Adipocyte (in vitro differentiated cells): ENCODE measurements around the gene DNAAF8.

ENCODE experiments used
- DNase-seq: peaks from one replicate; pipeline ENCODE4 v3.0.0-alpha.2; 2015; ENCODE audit warnings: low read depth
- H3K27me3 ChIP-seq: replicated peaks from 2 replicates; pipeline ENCODE4 v1.7.0; 2013; ENCODE audit warnings: mild to moderate bottlenecking, low read length, moderate library complexity; ENCODE audit not compliant: control insufficient read depth, insufficient read depth
- H3K36me3 ChIP-seq: 2 replicates; pipeline ENCODE4 v1.7.0; 2013; ENCODE audit warnings: low read length, mild to moderate bottlenecking, moderate library complexity; ENCODE audit not compliant: control insufficient read depth, insufficient read depth, severe bottlenecking
- H3K4me1 ChIP-seq: 2 replicates; pipeline ENCODE4 v1.7.0; 2013; ENCODE audit warnings: mild to moderate bottlenecking, low read length, moderate library complexity; ENCODE audit not compliant: control insufficient read depth, insufficient read depth
- H3K4me3 ChIP-seq: 2 replicates; pipeline ENCODE4 v1.7.0; 2013; ENCODE audit warnings: mild to moderate bottlenecking, low read length, moderate library complexity
- H3K9ac ChIP-seq: 2 replicates; pipeline ENCODE4 v1.7.0; 2013; ENCODE audit warnings: mild to moderate bottlenecking, low read length, moderate library complexity
- H3K9me3 ChIP-seq: 2 replicates; pipeline ENCODE4 v1.7.0; 2013; ENCODE audit warnings: mild to moderate bottlenecking, low read length, moderate library complexity; ENCODE audit not compliant: control insufficient read depth

Gene DNAAF8

DNA sequence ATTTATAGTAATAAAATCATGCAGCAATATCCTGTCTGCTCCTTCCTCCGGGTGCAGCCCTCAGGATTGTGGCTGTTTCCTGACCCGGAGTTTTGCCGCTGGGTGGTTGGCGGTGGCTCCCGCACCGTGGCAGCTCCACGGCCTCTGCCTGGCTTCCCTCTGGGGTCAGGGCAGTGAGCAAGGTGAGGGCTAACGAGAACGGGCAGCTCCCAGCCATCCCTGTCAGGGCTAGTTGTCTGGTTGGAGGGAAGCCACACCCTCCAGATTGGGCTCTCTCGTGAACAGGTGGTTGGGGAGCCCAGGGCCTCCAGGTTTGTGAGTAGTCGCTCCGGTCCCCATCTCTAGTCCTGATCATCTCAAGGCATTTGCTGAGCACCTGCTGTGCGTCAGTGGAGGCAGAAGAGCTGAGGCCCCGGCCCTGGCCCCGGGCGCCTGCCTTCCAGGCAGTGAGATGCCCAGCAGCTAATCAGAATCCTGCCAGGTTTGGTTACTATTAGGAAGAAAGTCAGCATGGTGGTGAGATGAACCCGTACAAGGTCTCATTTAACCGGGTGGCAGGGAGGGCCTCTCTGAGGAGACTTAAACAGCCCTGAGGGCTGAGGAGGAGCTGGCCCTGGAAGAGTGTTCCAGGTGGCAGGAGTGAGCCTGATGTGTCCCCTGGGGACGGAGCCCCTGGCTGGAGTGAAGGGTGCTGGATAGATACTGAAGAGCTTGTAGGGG is 43.2 kb upstream of the DNAAF8 start:
- Histone ChIP-seq H3K4me1 (peaks cover 25% of the 10 kb centered on the region), H3K9me3 (no peaks in the 10 kb centered on the region), H3K27me3 (no peaks in the 10 kb centered on the region), H3K9ac (no peak overlapping the region), H3K4me3 (no peak overlapping the region), H3K36me3 (peaks cover 25% of the 10 kb centered on the region)
- no peak for DNase-seq

DNA sequence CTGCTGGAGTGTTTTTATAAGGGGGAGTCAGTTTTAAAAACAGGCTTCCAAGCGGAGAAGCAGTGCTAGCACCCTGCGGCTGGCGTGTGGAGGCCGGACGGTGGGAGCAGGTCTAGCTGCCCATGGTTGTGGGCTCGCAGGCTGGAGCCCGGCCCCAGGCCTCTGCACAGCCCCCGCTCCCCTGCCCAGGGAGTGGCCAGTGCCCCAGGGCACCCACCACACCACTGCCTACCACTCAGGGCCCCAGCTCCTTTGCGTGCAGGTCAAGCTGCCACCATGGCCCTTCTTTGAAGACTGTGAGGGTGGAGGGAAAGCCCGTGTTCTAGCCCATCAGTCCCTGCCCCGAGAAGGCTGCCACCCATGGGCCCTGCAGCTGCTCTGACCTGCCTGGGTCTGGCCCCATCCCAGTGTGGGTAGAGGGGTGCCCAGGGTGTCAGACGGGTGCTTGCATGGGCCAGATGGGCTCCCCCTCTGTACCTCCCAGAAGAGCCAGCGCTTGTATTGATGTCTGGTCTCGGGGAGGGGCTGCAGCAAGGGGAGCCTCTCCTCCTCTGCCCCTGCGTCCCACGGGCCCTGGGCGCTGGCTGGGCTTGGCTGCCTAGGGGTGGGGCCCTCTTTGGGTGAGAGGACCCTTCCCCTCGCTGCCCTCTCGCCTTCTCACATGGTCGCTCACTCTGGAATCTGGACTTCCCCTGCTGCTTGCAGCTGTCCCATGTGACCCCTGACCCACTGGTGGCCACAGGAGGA is 42.5 kb upstream of the DNAAF8 start:
- no peak for DNase-seq
- Histone ChIP-seq H3K27me3 (no peaks in the 10 kb centered on the region), H3K4me1 (peaks cover 26% of the 10 kb centered on the region), H3K9ac (no peak overlapping the region), H3K4me3 (no peak overlapping the region), H3K36me3 (peaks cover 29% of the 10 kb centered on the region), H3K9me3 (no peaks in the 10 kb centered on the region)

GRCh38 chr16:4692460-4693295 is 41.7 kb upstream of the DNAAF8 start:
- H3K4me3 ChIP-seq: peak overlapping the region; percentile 91
- peaks cover 27% of the 10 kb centered on the region for H3K36me3 ChIP-seq
- peaks cover 26% of the 10 kb centered on the region for H3K4me1 ChIP-seq
- no peaks in the 10 kb centered on the region for H3K9me3 ChIP-seq
- H3K9ac ChIP-seq: peak overlapping the region; percentile 76
- H3K27me3 ChIP-seq: no peaks in the 10 kb centered on the region
- no peak for DNase-seq

GRCh38 chr16:4693296-4693955 is 40.9 kb upstream of the DNAAF8 start, which contains the start of gene NUDT16L1:
Gene NUDT16L1, plus strand, starts transcription at chr16:4693562. Its CDS starts 165 bp downstream, at chr16:4693727.
- H3K36me3 ChIP-seq: peaks cover 33% of the 10 kb centered on the region
- peak within 1 kb of the TSS; percentile 91 for H3K4me3 ChIP-seq
- DNase-seq: peak; percentile 99
- no peaks in the 10 kb centered on the region for H3K27me3 ChIP-seq
- peaks cover 26% of the 10 kb centered on the region for H3K4me1 ChIP-seq
- H3K9ac ChIP-seq: peak within 1 kb of the TSS; percentile 92
- no peaks in the 10 kb centered on the region for H3K9me3 ChIP-seq

DNA sequence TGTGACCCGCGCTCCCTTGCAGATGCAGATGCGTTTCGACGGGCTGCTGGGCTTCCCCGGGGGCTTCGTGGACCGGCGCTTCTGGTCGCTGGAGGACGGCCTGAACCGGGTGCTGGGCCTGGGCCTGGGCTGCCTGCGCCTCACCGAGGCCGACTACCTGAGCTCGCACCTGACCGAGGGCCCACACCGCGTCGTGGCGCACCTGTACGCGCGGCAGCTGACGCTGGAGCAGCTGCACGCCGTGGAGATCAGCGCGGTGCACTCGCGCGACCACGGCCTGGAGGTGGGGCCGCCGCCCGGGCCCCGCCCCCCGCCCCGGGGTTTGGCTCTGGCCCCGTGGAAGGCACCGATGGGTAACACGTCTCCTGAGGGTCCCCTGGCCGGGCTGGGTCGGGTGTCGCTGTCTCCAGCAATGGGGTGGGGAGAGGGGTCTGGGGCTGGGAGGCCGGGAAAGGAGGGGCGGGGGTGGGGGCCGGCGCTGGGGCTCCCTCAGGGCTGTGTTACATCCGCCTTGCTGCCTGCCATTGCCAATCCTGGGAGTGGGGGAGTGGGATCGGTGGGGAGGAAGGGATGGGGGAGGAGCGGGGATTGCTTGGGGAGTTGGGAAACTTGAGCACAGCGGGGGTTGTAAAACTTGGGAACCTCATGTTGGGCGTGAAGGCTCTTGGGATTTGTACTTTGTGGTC is 40.2 kb upstream of the DNAAF8 start:
- peak overlapping the region; percentile 92 for H3K9ac ChIP-seq
- H3K27me3 ChIP-seq: no peaks in the 10 kb centered on the region
- no peaks in the 10 kb centered on the region for H3K9me3 ChIP-seq
- peak; percentile 69 for DNase-seq
- peaks cover 33% of the 10 kb centered on the region for H3K36me3 ChIP-seq
- H3K4me1 ChIP-seq: peaks cover 26% of the 10 kb centered on the region
- peak overlapping the region; percentile 91 for H3K4me3 ChIP-seq

- H3K4me1 ChIP-seq: peaks cover 26% of the 10 kb centered on the region
- peak overlapping the region; percentile 28 for H3K9ac ChIP-seq
- no peak overlapping the region for H3K4me3 ChIP-seq
- H3K36me3 ChIP-seq: peaks cover 37% of the 10 kb centered on the region
- no peaks in the 10 kb centered on the region for H3K27me3 ChIP-seq
- no peaks in the 10 kb centered on the region for H3K9me3 ChIP-seq
- DNase-seq: no peak
Observed at GRCh38 chr16:4694642-4695451, 39.5 kb upstream of the DNAAF8 start.

DNA sequence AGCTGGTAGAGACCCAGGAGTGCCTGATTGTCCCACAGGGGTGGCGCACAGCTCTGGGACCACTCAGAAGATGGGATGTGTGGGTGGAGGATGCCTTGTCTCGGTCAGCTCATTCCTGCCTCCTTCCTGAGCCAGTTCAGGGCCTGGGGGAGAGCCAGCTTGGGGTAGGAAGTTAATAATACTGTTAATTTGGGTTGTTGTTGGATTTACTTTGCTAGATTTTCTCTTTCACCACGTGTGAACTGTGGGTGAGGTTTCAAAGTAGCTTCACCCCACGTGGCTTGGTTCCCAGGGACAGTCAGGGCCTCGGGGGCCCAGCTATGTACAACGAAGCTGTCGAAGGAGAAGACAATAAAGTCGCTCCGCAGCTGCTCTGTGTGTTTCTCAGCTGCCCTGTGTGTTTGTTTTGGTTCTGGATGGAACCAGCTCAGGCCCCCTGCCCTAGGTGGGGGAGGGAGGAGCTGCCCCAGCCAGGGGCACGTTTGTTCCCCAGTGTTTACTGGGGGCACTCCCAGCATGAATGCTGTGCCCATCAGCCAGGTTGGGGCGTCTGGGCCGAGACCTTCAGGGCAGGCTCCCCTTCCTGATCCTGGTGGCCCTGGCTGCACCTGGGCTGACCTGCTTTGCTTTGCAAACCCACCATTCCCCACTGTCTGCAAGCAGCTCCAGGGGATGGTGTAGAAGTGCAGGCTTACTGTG is 38.7 kb upstream of the DNAAF8 start:
- peak overlapping the region; percentile 28 for H3K9ac ChIP-seq
- H3K4me1 ChIP-seq: peaks cover 26% of the 10 kb centered on the region
- H3K9me3 ChIP-seq: no peaks in the 10 kb centered on the region
- H3K4me3 ChIP-seq: no peak overlapping the region
- no peaks in the 10 kb centered on the region for H3K27me3 ChIP-seq
- no peak for DNase-seq
- peaks cover 39% of the 10 kb centered on the region for H3K36me3 ChIP-seq

- Histone ChIP-seq H3K27me3 (no peaks in the 10 kb centered on the region), H3K4me3 (no peak overlapping the region), H3K9ac (peak overlapping the region; percentile 19), H3K36me3 (peaks cover 44% of the 10 kb centered on the region), H3K9me3 (no peaks in the 10 kb centered on the region), H3K4me1 (peaks cover 26% of the 10 kb centered on the region)
- DNase-seq: no peak
Observed at GRCh38 chr16:4696172-4696904, 38.0 kb upstream of the DNAAF8 start.
